Osteoblast (primary cell): ENCODE data around the gene LPAR3. TPM values are rescaled to one million over a fixed set of nuclear protein-coding genes. Genes with fewer than 3 reads are reported as not detected.

Experiments
- DNase-seq: peaks from one replicate; pipeline ENCODE4 v3.0.0; 2011; ENCODE audit warnings: low spot score, mixed read lengths; ENCODE audit not compliant: insufficient read length; ENCODE audit errors: missing footprints
- H2AFZ ChIP-seq: 2 replicates; pipeline ENCODE4 v1.6.0; 2011; ENCODE audit warnings: mild to moderate bottlenecking, low read length
- H3K27ac ChIP-seq: 2 replicates; pipeline ENCODE4 v1.5.1; 2011; ENCODE audit warnings: mild to moderate bottlenecking, low read depth, low read length, moderate library complexity
- H3K27me3 ChIP-seq: 2 replicates; pipeline ENCODE4 v1.6.0; 2012; ENCODE audit warnings: mild to moderate bottlenecking, control low read depth, inconsistent platforms, low read length, moderate library complexity; ENCODE audit not compliant: insufficient read depth
- H3K36me3 ChIP-seq: 2 replicates; pipeline ENCODE4 v1.5.1; 2011; ENCODE audit warnings: mild to moderate bottlenecking, low read length, control low read depth, moderate library complexity; ENCODE audit not compliant: insufficient read depth
- H3K4me1 ChIP-seq: 2 replicates; pipeline ENCODE4 v1.5.1; 2011; ENCODE audit warnings: mild to moderate bottlenecking, low read length, control low read depth, moderate library complexity; ENCODE audit not compliant: insufficient read depth
- H3K4me2 ChIP-seq: 2 replicates; pipeline ENCODE4 v1.6.0; 2011; ENCODE audit warnings: mild to moderate bottlenecking, low read length; ENCODE audit not compliant: insufficient read depth
- H3K4me3 ChIP-seq: fragments of 200-600 bp; sonication (generic); 3 replicates; pipeline ENCODE4 v1.5.1; 2012; ENCODE audit warnings: mild to moderate bottlenecking, low read length, inconsistent platforms; ENCODE audit not compliant: insufficient read depth
- H3K79me2 ChIP-seq: 2 replicates; pipeline ENCODE4 v1.6.0; 2012; ENCODE audit warnings: mild to moderate bottlenecking, low read length, control low read depth, inconsistent platforms; ENCODE audit not compliant: insufficient read depth
- H3K9me3 ChIP-seq: 2 replicates; pipeline ENCODE4 v1.5.1; 2011; ENCODE audit warnings: low read depth, low read length, control low read depth
- H4K20me1 ChIP-seq: 2 replicates; pipeline ENCODE4 v1.6.0; 2012; ENCODE audit warnings: mild to moderate bottlenecking, low read length, control low read depth; ENCODE audit not compliant: insufficient read depth
- CTCF ChIP-seq: IDR thresholded peaks from 2 replicates; pipeline ENCODE4 v1.5.1; 2011; ENCODE audit warnings: mild to moderate bottlenecking, low read depth, low read length, moderate library complexity; ENCODE audit errors: extremely low read depth
- total RNA-seq: library from RNA; depleted of rRNA; stranded (reverse); fragments of >200 nt; gene quantifications from 2 replicates; pipeline ENCODE4 v1.2.3, GENCODE V29; 2012

Gene LPAR3
- total RNA-seq, 1 donor, result not detected

DNA sequence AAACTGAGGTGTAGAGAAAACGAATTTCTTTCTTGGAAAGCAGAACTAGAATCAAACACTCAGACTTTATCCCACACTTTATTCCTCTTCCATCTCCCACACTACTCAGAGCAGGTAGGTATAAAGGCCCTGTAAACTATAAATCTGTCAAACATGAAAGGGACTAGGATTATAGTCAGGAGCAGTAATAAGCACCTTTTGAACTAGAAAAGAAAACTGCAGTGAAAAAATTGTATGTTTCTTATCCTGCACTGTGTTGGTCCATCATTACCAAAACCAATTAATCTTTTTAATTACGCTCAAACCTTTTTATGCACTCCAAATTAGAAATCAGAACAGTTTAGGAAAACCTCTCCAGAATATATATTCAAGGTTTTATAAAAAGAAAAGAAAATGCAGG lies 47.6 kb downstream of the LPAR3 start:
- Histone ChIP-seq H2AFZ (no peak overlapping the region), H3K4me3 (no peak overlapping the region), H3K79me2 (no peaks in the 10 kb centered on the region), H4K20me1 (no peaks in the 10 kb centered on the region), H3K9me3 (no peaks in the 10 kb centered on the region), H3K27me3 (peaks cover 4% of the 10 kb centered on the region), H3K27ac (no peak overlapping the region), H3K36me3 (no peaks in the 10 kb centered on the region), H3K4me2 (no peak overlapping the region), H3K4me1 (peaks cover 23% of the 10 kb centered on the region)
- no peak for DNase-seq
- TF ChIP-seq CTCF, result no peak

DNA sequence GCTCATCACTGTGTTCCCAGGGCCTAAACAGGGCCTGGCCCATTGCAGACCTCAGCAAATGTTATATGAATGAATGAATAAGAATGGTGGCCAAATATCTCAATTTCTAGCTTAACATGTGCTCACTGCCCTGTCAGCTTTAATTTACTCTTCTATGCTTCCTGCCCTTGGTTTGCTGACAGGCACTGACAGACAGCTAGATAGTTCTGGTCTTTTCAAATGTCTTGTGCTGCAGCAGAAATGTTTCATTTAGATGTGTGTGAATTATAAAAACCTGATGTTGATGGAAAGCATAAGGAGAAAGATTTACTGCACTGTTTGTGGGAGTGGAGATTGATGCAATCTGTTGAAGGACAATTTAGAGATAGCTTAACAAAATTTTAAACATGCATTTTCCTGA lies 48.9 kb downstream of the LPAR3 start:
- no peak overlapping the region for H3K27ac ChIP-seq
- H2AFZ ChIP-seq, result no peak overlapping the region
- H3K9me3 ChIP-seq, result no peaks in the 10 kb centered on the region
- H3K79me2 ChIP-seq, result no peaks in the 10 kb centered on the region
- no peak overlapping the region for H3K4me2 ChIP-seq
- no peaks in the 10 kb centered on the region for H3K36me3 ChIP-seq
- no peaks in the 10 kb centered on the region for H4K20me1 ChIP-seq
- no peak for DNase-seq
- H3K27me3 ChIP-seq, result peaks cover 4% of the 10 kb centered on the region
- H3K4me1 ChIP-seq, result peaks cover 27% of the 10 kb centered on the region
- TF ChIP-seq CTCF, result no peak
- no peak overlapping the region for H3K4me3 ChIP-seq

DNA sequence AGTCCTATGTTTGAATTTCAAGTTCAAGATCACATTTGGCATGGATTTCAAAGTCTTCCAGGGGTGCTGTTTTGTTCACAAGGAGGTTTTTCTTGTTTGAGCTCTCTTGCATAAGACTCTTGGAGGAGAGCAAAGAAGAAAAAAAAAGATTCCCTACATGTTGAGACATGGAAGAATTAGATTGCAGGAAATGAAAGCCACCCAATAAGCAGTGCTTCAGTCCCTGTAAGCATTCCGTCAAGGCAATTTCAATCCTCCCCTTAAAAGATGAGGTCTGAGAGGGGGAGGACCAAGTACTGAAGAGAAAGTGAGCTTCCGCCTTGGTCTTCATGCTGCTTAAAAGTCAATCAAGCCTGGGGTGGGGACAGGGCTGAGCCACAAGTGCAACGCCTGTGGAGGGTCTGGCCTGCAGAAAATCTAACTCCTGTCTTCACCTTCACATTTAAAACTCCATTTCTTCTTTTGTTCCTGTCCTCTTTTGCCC lies 50.2 kb downstream of the LPAR3 start:
- H2AFZ ChIP-seq, result no peak overlapping the region
- no peak for TF ChIP-seq CTCF
- H3K79me2 ChIP-seq, result no peaks in the 10 kb centered on the region
- no peak overlapping the region for H3K4me2 ChIP-seq
- no peaks in the 10 kb centered on the region for H3K36me3 ChIP-seq
- H4K20me1 ChIP-seq, result no peaks in the 10 kb centered on the region
- DNase-seq, result no peak
- H3K4me3 ChIP-seq, result no peak overlapping the region
- peaks cover 4% of the 10 kb centered on the region for H3K27me3 ChIP-seq
- peaks cover 24% of the 10 kb centered on the region for H3K4me1 ChIP-seq
- H3K27ac ChIP-seq, result no peak overlapping the region
- H3K9me3 ChIP-seq, result no peaks in the 10 kb centered on the region

DNA sequence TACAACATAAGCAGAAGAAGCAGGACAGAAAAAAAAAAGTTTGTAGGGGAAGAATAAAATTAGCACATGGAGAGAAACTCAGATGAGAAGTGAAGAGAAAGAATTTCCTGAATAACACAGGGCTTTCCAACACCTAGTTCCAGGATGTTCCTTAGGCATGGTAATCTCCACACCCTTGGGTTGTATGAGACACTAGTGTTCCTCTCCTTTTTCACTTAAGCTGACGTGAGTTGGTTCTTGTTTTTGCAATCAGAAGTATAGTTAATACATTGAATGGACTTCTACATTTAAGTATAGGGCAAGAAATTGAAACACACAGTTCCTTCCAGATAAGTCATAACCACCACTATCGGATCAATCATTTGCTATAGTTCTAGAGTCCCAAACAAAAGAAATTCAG lies 51.0 kb downstream of the LPAR3 start:
- Histone ChIP-seq H3K4me2 (no peak overlapping the region), H3K4me3 (no peak overlapping the region), H2AFZ (no peak overlapping the region), H3K79me2 (no peaks in the 10 kb centered on the region), H3K4me1 (peaks cover 16% of the 10 kb centered on the region), H4K20me1 (no peaks in the 10 kb centered on the region), H3K27me3 (peaks cover 4% of the 10 kb centered on the region), H3K27ac (no peak overlapping the region), H3K36me3 (no peaks in the 10 kb centered on the region), H3K9me3 (no peaks in the 10 kb centered on the region)
- no peak for TF ChIP-seq CTCF
- DNase-seq, result no peak
